B cell (primary cell): ENCODE measurements around the gene DCDC1. TPM values are rescaled to one million over a fixed set of nuclear protein-coding genes. Genes with fewer than 3 reads are reported as not detected.

Source experiments
- ATAC-seq: fragments of 200-7000 bp; cut with Tn5 transposase; one replicate; pipeline ENCODE4 v1.10.0; 2021; ENCODE audit warnings: low read depth, mild to moderate bottlenecking, moderate number of reproducible peaks, moderate library complexity
- CTCF ChIA-PET: fragments of 350-600 bp; sonication (Branson Sonifier 250); formaldehyde crosslinking; loops from one replicate; lab custom pipeline; 2021; ENCODE audit warnings: antibody characterized with exemption, inconsistent platforms; lab: Charles Lee
- POLR2A ChIA-PET: fragments of 350-600 bp; sonication (Branson Sonifier 250); formaldehyde crosslinking; loops from one replicate; lab custom pipeline; 2021; ENCODE audit warnings: antibody characterized with exemption; lab: Charles Lee
- DNase-seq: peaks from one replicate; pipeline ENCODE4 v3.0.0; 2013
- H2AFZ ChIP-seq: 2 replicates; pipeline ENCODE4 v1.6.1; 2012; ENCODE audit warnings: mild to moderate bottlenecking, low read depth, low read length; ENCODE audit not compliant: insufficient read depth, poor library complexity, severe bottlenecking
- H3K27ac ChIP-seq, 2 donors: 1 replicate in 1 of 2; 2 replicates in 1 of 2; pipeline ENCODE4 v1.5.1; 2012 to 2013; ENCODE audit warnings: low read length in 2 of 2, mild to moderate bottlenecking in 2 of 2, moderate library complexity in 1 of 2
- H3K27me3 ChIP-seq, 4 experiments: fragments of 200-600 bp in 1 of 4; sonication (generic) in 1 of 4; replicated peaks in 1 of 4; 1 replicate in 2 of 4; 2 replicates in 2 of 4; pipeline versions ENCODE4 v1.6.1 to v1.7.0; 2013 to 2016; ENCODE audit warnings: low read length in 3 of 4, mild to moderate bottlenecking in 2 of 4, mixed read lengths in 1 of 4, moderate library complexity in 1 of 4; ENCODE audit not compliant: insufficient read depth in 4 of 4, control insufficient read depth in 3 of 4; ENCODE audit errors: control extremely low read depth in 1 of 4
- H3K36me3 ChIP-seq, 2 experiments: replicated peaks in 1 of 2; 1 replicate in 1 of 2; 2 replicates in 1 of 2; pipeline versions ENCODE4 v1.6.1 to v1.7.1; 2013; ENCODE audit warnings: low read length in 1 of 2; ENCODE audit not compliant: insufficient read depth in 2 of 2, control insufficient read depth in 1 of 2; ENCODE audit errors: control extremely low read depth in 1 of 2, extremely low read depth in 1 of 2
- H3K4me1 ChIP-seq, 2 donors: fragments of 200-600 bp in 1 of 2; sonication (generic) in 1 of 2; 1 replicate in 1 of 2; 2 replicates in 1 of 2; pipeline versions ENCODE4 v1.5.1 to v1.6.1; 2013 to 2017; ENCODE audit warnings: low read length in 2 of 2; ENCODE audit not compliant: control insufficient read depth in 2 of 2, insufficient read depth in 2 of 2
- H3K4me2 ChIP-seq: replicated peaks from 2 replicates; pipeline ENCODE3; 2012; ENCODE audit warnings: mild to moderate bottlenecking, low read depth, low read length; ENCODE audit not compliant: poor library complexity, severe bottlenecking
- H3K4me3 ChIP-seq, 5 experiments: fragments of 200-600 bp in 1 of 5; sonication (generic) in 1 of 5; 1 replicate in 3 of 5; 2 replicates in 2 of 5; pipeline versions ENCODE4 v1.5.1 to v1.7.0; 2011 to 2016; ENCODE audit warnings: low read length in 4 of 5, mild to moderate bottlenecking in 4 of 5, low read depth in 2 of 5, control low read depth in 1 of 5, moderate library complexity in 1 of 5; ENCODE audit not compliant: insufficient read depth in 1 of 5; ENCODE audit errors: control extremely low read depth in 1 of 5, extremely low read depth in 1 of 5
- H3K79me2 ChIP-seq: fragments of 200-600 bp; sonication (generic); one replicate; pipeline ENCODE4 v1.6.0; 2016; ENCODE audit warnings: low read length; ENCODE audit not compliant: control insufficient read depth, insufficient read depth
- H3K9ac ChIP-seq: fragments of 200-600 bp; sonication (generic); 2 replicates; pipeline ENCODE4 v1.6.1; 2017; ENCODE audit warnings: mild to moderate bottlenecking, low read length, moderate library complexity
- H3K9me3 ChIP-seq, 3 donors: one replicate each; pipeline versions ENCODE4 v1.6.1 to v1.7.1; 2013; ENCODE audit warnings: low read length in 2 of 3; ENCODE audit not compliant: control insufficient read depth in 2 of 3, insufficient read depth in 1 of 3; ENCODE audit errors: control extremely low read depth in 1 of 3
- H4K20me1 ChIP-seq: 2 replicates; pipeline ENCODE4 v1.6.0; 2012; ENCODE audit warnings: mild to moderate bottlenecking, low read length; ENCODE audit not compliant: insufficient read depth, control insufficient read depth, poor library complexity, severe bottlenecking
- H3K27ac Mint-ChIP-seq: one replicate; pipeline ENCODE4 v1.8.0; 2021; ENCODE audit warnings: mixed read lengths
- H3K27me3 Mint-ChIP-seq: one replicate; pipeline ENCODE4 v1.8.0; 2021; ENCODE audit warnings: mixed read lengths
- H3K4me1 Mint-ChIP-seq: one replicate; pipeline ENCODE4 v1.8.0; 2021; ENCODE audit warnings: mixed read lengths
- H3K4me3 Mint-ChIP-seq: one replicate; pipeline ENCODE4 v1.8.0; 2021; ENCODE audit warnings: mixed read lengths
- H3K9me3 Mint-ChIP-seq: one replicate; pipeline ENCODE4 v1.8.0; 2022; ENCODE audit warnings: mixed read lengths; ENCODE audit not compliant: insufficient read depth
- EZH2 ChIP-seq: IDR thresholded peaks from 2 replicates; pipeline ENCODE4 v1.6.1; 2012; ENCODE audit warnings: borderline replicate concordance, low read depth, mild to moderate bottlenecking, moderate library complexity, low read length; ENCODE audit not compliant: insufficient read depth, poor library complexity, severe bottlenecking
- WGBS: methylation state at CpG from one replicate; pipeline ENCODE4 v1.1.5; 2013; ENCODE audit warnings: missing lambda C conversion rate; ENCODE audit not compliant: insufficient coverage; 5-methylcytosine and 5-hydroxymethylcytosine counted together
- intact Hi-C: fragments of 100-400 bp; cut with micrococcal nuclease; formaldehyde crosslinking; loops from one replicate; pipeline ENCODE4 v1.10.0; 2022
- polyA plus RNA-seq: library from polyadenylated mRNA; depleted of rRNA; stranded (reverse); fragments of >200 nt; gene quantifications from 2 replicates; pipeline ENCODE4 v1.2.3, GENCODE V29; 2012
- total RNA-seq, 2 donors: library from RNA; stranded (reverse); fragments of 120-200 nt in 1 of 2; gene quantifications; 1 replicate in 1 of 2; 2 replicates in 1 of 2; pipeline versions ENCODE4 v1.2.3 to v1.2.4, GENCODE V29; 2013 to 2022
- TF ChIP-seq, protein P1 (sequence below): fragments of 200-600 bp; IDR thresholded peaks from one replicate; pipeline ENCODE4 v1.8.0; 2022; ENCODE audit warnings: antibody characterized with exemption, mild to moderate bottlenecking

Gene DCDC1
- total and polyA plus RNA-seq, 2 donors (not counting 1 experiment from before 2014, with no cell fraction given): not detected

DNA sequence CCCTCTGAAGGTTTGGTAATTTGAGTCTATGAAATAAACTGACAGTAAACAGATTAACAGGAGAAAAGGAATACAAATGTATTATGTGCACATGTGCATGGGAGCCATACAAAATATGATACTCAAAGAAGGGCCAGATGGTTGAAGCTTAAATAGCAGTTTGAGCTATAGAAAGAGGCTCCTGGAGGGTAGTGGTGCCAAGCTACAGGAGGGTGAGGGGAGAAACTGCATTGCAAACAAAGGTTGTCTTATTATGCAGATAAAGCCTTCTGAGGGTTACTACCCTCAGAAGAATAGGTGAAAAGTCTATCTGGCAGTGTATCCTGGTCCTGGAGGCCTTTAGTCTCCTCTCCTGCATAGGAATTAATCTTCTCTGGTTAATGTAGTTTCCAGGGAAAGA is 516.1 kb downstream of the DCDC1 start:
- Histone ChIP-seq H3K4me2 (no peak overlapping the region), H3K27ac (no peak overlapping the region), H3K9ac (no peak overlapping the region), H3K27me3 (no peaks in the 10 kb centered on the region), H2AFZ (no peak overlapping the region), H3K79me2 (no peaks in the 10 kb centered on the region), H3K4me3 (no peak overlapping the region), H4K20me1 (no peaks in the 10 kb centered on the region), H3K36me3 (no peaks in the 10 kb centered on the region), H3K9me3 (no peaks in the 10 kb centered on the region), H3K4me1 (no peaks in the 10 kb centered on the region)
- H3K9me3 Mint-ChIP-seq: no peaks in the 10 kb centered on the region
- ChIA-PET POLR2A (no interaction called here), CTCF (no interaction called here)
- no peak for ATAC-seq
- H3K27ac Mint-ChIP-seq: no peak overlapping the region
- TF ChIP-seq, protein P1, sequence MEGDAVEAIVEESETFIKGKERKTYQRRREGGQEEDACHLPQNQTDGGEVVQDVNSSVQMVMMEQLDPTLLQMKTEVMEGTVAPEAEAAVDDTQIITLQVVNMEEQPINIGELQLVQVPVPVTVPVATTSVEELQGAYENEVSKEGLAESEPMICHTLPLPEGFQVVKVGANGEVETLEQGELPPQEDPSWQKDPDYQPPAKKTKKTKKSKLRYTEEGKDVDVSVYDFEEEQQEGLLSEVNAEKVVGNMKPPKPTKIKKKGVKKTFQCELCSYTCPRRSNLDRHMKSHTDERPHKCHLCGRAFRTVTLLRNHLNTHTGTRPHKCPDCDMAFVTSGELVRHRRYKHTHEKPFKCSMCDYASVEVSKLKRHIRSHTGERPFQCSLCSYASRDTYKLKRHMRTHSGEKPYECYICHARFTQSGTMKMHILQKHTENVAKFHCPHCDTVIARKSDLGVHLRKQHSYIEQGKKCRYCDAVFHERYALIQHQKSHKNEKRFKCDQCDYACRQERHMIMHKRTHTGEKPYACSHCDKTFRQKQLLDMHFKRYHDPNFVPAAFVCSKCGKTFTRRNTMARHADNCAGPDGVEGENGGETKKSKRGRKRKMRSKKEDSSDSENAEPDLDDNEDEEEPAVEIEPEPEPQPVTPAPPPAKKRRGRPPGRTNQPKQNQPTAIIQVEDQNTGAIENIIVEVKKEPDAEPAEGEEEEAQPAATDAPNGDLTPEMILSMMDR: no peak
- no peak for TF ChIP-seq EZH2
- H3K27me3 Mint-ChIP-seq: no peaks in the 10 kb centered on the region
- intact Hi-C loops: no loop called here
- no peak for DNase-seq
- H3K4me3 Mint-ChIP-seq: no peak overlapping the region
- H3K4me1 Mint-ChIP-seq: no peaks in the 10 kb centered on the region

DNA sequence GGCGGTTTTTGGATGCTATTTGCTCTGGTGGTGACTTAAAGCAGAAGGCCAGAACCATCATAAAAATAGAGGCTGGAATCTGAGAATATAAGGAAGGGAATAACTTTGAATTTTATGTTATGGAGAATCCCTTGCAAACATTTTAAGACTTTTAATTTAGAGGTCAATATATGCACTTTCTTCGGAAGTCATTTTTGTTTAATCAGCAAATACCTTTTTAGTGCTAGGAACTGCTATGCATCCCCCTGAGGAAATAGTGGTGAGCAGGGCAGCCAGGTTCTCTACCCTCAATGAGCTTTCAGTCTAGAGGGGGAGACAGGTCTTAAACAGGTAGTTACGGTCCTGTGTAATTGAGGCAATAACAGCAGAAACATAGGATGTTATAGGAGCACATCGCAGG is 516.9 kb downstream of the DCDC1 start:
- DNase-seq: no peak
- CTCF ChIA-PET: no interaction called here
- no peaks in the 10 kb centered on the region for H3K4me1 Mint-ChIP-seq
- POLR2A ChIA-PET: no interaction called here
- H3K4me1 ChIP-seq: no peaks in the 10 kb centered on the region
- no peaks in the 10 kb centered on the region for H3K27me3 Mint-ChIP-seq
- no peak overlapping the region for H3K4me3 Mint-ChIP-seq
- no peak for ATAC-seq
- no peak overlapping the region for H3K4me2 ChIP-seq
- no peak overlapping the region for H3K4me3 ChIP-seq
- H3K9me3 ChIP-seq: peaks cover 0 to 1% (median 0%) of the 10 kb centered on the region in 3 donors
- no peak overlapping the region for H3K27ac ChIP-seq
- H3K9ac ChIP-seq: no peak overlapping the region
- no CpG with 5 or more reads among the region's 4 CpGs for WGBS
- TF ChIP-seq EZH2: no peak
- TF ChIP-seq, protein P1: no peak
- H3K9me3 Mint-ChIP-seq: peaks cover 4% of the 10 kb centered on the region
- H2AFZ ChIP-seq: no peak overlapping the region
- H3K27ac Mint-ChIP-seq: no peak overlapping the region
- no peaks in the 10 kb centered on the region for H3K27me3 ChIP-seq
- no peaks in the 10 kb centered on the region for H3K36me3 ChIP-seq
- intact Hi-C loops: no loop called here
- H4K20me1 ChIP-seq: no peaks in the 10 kb centered on the region
- no peaks in the 10 kb centered on the region for H3K79me2 ChIP-seq
